NOMO-1 treated with dmso at 0.1 percent for 144 hours (cell line): ENCODE data around the gene OR10S1.
"Not testable (repeated sequence)": the region's sequence is repeated elsewhere in the genome, so short reads cannot be mapped to it uniquely, and the experiment has no call there.

ENCODE experiments used
- DNase-seq: peaks from one replicate; lab custom pipeline; 2025; ENCODE audit not compliant: unreplicated experiment; lab: John Stamatoyannopoulos, UW

Gene OR10S1, protein sequence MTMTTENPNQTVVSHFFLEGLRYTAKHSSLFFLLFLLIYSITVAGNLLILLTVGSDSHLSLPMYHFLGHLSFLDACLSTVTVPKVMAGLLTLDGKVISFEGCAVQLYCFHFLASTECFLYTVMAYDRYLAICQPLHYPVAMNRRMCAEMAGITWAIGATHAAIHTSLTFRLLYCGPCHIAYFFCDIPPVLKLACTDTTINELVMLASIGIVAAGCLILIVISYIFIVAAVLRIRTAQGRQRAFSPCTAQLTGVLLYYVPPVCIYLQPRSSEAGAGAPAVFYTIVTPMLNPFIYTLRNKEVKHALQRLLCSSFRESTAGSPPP

DNA sequence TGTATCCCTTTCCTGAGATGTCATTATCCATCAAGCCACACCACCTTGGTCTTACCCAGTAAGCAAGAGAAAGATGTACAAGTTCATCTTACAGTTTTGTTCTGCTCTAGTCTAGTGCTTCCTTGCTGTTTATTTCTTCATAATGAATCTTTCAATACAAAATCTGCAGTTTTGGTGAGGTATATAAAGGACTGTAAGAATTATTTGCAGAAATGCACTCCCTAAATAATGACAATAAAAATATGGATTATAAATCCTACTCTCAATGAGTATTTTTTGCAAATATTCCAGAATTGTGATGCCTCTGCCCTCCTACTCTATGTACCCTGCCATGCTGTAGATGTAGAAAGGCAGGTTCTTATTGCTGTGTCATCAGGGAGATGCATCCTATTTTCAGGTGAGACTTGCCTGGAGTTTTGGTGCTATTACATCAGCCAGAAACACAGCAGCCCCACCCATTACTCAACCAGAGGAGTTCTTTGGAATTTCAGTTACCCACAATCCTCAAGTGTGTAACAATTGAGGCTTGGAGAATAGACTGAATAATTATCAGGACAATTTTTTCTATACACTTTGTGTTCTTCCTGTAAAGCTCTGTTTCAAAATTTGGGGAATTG lies at the start of gene OR10S1:
Gene OR10S1, minus strand, starts transcription at position 51 of the 617 bp plus-strand sequence. CDS start 117 bp downstream, outside the sequence.
- no peak for DNase-seq

DNA sequence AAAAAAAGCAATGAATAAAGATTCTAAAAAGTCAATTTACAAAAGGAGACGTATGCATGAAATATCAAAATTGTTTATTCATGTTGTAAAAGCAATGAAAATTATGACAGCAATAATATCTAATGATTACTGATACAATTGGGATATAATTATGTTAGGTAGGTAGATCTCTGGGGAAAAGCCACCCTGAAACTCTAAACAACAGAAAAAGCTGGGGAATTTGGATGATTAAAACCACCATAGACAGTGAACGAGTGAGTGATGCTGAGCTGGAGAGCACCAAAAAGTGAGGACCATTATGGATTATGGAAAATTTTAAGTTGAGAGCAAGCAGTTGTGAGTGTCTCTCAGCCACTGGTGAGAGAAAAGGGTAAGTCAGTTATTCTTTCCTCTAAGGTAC lies 48.9 kb upstream of the OR10S1 start, which contains the start of gene OR10G8:
Gene OR10G8, plus strand, starts transcription at position 301 of the 400 bp plus-strand sequence. CDS start 2,825 bp downstream, outside the sequence.
- DNase-seq = no peak

DNA sequence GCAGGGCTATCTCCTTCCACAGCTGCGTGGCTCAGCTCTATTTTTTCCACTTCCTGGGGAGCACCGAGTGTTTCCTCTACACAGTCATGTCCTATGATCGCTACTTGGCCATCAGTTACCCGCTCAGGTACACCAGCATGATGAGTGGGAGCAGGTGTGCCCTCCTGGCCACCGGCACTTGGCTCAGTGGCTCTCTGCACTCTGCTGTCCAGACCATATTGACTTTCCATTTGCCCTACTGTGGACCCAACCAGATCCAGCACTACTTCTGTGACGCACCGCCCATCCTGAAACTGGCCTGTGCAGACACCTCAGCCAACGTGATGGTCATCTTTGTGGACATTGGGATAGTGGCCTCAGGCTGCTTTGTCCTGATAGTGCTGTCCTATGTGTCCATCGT lies 38.3 kb upstream of the OR10S1 start:
- not testable (repeated sequence) for DNase-seq

DNA sequence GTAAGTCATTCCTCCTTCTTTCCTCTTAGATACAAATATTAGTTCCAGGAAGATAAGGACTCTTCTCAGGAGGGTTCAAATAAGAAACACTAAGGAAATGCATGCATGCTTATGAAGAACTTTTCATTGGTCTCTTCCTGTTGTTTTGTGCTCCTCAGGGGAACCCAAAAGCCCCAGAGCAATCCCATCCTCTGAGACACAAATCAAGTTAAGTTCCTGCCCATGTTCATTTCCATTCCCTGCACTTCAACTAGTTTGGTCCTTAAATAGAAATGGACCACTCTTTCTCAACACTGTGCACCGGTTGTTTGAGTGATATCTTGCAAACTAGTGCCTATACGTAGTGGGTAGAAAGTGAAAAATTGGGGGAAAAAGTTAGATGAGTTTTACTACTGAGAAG lies 35.1 kb upstream of the OR10S1 start, which contains the start of gene OR10G4:
Gene OR10G4, plus strand, starts transcription at position 301 of the 400 bp plus-strand sequence. CDS start 2,578 bp downstream, outside the sequence.
- DNase-seq = no peak

DNA sequence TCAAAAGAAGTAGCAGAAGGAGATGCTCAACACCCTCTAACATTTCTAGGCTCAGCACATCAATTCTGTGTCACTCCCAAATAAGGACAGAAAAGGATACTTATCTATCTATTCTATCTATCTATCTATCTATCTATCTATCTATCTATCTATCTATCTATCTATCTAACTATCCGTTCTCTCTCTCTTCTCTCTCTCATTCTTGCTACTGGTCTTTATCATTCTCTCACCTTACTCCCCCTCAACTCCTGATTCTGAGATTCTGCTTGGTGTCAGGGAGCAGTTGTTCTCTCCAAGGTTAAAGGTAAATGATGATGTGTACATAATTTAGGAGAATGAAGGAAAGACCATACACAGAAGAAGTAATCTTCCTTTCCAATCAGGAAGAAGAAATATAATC lies 17.5 kb upstream of the OR10S1 start, which contains the start of gene OR10G6:
Gene OR10G6, minus strand, starts transcription at position 43 of the 400 bp plus-strand sequence. Its CDS starts 0 bp downstream, at position 43.
- DNase-seq = no peak

DNA sequence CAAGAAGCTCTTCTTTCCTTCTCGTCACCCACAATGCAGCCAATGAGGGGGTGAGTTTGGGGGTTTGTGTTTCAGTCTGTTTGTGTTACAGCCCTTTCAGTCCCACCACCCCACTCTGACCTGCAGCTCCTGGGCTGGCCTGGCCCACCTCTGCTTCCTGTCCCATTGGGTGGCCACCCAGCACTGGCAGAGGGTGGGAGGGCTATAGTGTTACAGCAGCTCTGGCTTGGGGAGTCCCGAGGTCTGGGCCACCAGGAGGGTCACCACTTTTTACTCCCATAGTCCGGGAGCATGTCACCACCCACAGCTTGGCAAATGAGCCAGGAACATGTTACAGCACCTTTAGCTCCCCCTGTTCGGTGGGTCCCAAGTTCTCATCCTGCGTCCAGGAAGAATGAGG lies 1.7 kb upstream of the OR10S1 start:
- DNase-seq = no peak

DNA sequence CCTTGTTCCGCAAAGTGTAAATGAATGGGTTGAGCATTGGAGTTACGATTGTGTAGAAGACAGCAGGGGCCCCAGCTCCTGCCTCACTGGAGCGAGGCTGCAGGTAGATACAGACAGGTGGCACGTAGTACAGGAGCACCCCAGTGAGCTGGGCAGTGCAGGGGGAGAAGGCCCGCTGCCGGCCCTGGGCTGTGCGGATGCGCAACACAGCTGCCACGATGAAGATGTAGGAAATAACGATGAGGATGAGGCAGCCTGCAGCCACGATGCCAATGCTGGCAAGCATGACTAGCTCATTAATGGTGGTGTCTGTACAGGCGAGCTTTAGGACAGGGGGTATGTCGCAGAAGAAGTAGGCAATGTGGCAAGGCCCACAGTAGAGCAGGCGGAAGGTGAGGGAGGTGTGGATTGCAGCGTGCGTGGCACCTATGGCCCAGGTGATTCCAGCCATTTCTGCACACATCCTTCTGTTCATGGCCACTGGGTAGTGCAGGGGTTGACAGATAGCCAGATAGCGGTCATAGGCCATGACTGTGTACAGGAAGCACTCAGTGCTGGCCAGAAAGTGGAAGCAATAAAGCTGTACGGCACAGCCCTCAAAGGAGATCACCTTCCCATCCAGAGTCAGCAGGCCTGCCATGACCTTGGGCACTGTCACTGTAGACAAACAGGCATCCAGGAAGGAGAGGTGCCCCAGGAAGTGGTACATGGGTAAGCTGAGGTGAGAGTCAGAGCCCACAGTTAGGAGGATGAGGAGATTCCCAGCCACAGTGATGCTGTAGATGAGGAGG lies 616 bp downstream of the OR10S1 start:
- DNase-seq = no peak

DNA sequence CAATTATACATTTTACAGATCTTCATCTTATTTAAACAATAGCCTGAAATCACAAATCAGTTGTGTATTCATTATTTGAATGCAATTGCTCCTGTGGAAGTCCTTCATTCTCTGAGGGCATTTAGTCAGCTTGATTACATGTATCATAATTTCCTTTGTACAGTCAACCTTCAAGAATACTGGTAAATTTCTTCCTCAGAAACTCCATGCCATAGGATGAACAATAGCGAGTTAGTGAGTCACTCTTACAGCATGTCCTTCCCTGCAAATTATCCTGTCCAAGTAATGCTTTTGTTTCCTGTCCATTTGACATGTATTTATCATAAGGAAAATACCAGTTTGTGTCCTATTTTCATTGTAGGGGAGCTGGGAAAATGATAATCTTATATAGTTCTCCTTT lies 3.8 kb downstream of the OR10S1 start:
- no peak for DNase-seq

DNA sequence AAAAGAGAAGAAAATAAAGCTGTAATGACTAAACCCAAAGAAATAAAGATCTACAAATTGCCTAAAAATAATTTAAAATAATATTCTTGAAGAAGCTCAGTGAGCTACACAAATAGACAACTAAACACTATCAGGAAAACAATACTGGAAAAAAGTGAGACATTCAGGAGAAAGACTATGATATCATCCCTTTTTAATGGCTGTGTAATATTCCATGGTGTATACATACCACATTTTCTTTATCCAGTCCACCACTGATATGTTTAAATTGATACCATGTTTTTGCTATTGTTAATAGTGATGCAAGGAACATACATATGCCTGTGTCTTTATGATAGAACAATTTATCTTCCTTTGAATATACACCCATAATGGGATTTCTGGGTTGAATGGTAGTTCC lies 20.8 kb downstream of the OR10S1 start:
- DNase-seq = no peak

DNA sequence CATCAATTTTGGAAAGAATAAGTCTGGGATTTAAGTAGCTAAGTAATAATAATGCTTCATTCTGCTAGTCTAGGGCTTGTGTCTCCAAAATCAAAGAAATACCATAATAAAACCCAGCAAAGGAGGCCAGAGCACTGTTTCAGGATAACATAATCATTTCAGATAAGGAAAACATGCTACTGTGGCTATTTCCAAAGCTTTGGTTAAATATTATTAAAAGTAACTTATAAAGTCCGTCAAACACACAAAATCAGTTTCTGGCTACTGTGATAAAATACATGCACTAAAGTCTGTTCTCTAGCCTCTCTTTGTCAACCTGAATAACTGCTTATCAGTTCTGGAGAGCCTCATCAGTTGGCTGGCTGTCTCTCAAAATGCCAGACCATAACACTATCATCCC lies 32.4 kb downstream of the OR10S1 start:
- no peak for DNase-seq

DNA sequence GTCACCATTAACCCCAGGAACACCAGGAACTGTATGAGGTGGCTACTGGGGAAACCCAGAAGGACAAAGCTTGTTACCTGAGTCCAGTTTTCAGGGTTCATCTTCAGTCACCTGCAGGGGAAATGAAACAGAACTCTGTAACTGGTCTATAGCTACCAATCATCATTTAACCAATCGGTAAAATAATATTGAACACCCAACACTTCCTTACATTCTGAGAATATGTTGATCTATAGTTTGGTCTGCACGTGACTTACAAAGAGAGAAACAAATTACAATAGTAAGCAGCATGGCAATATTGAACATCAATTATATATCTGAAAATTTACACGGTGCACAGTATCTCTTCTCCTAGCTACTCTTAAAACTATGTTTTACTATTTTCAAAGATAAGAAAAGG lies 33.8 kb downstream of the OR10S1 start, which contains the start of gene OR6T1:
Gene OR6T1, minus strand, starts transcription at position 101 of the 400 bp plus-strand sequence. Its CDS starts 0 bp downstream, at position 101.
- no peak for DNase-seq

DNA sequence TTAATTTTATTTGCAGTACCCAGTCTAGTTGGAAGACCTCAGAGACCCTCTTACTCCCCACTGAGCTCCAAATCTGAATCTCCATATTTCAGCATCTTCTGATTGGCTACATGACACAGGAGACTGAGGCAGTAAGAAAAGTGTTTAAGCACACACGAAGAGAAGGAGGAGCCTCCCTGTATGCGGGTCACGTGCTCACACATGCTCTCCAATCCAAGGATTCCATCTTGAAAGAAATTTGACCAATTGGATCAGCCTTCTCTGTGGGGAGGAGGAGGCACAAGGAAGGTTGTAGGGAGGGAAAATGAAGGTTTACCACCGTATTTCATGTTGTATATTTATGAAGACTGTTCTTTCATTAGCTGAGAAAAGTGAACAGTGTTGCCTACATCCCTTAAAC lies 35.2 kb downstream of the OR10S1 start:
- DNase-seq = no peak

DNA sequence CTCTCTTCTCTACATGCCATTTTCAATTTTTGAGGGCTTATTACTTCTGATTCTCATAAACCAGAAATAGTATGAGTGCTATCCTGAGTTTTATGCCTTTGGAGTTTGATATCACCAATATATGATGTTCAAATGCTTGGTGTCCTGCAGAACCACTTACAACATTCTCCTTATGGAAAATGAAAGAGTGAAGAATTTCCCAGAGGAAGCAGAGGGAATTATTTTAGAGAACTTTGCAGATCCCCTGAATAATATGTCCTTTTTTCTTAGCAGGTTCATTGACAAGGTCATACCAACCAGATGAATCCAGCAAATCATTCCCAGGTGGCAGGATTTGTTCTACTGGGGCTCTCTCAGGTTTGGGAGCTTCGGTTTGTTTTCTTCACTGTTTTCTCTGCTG lies 38.3 kb downstream of the OR10S1 start, which contains the start of gene OR4D5:
Gene OR4D5, plus strand, starts transcription at position 301 of the 400 bp plus-strand sequence. Its CDS starts 0 bp downstream, at position 301.
- DNase-seq = no peak
